Stimulated activated CD8-positive, alpha-beta memory T cell treated with anti-CD3 and anti-CD28 coated beads, Interleukin-7, amount 100 ng/mL, for 4 hours (primary cell): ENCODE data around the gene HHATL.

ENCODE experiments used
- DNase-seq, 2 donors: peaks; one replicate each; pipeline ENCODE4 v3.0.0-alpha.2; 2020; ENCODE audit warnings: low read depth in 2 of 2

HHATL gene

DNA sequence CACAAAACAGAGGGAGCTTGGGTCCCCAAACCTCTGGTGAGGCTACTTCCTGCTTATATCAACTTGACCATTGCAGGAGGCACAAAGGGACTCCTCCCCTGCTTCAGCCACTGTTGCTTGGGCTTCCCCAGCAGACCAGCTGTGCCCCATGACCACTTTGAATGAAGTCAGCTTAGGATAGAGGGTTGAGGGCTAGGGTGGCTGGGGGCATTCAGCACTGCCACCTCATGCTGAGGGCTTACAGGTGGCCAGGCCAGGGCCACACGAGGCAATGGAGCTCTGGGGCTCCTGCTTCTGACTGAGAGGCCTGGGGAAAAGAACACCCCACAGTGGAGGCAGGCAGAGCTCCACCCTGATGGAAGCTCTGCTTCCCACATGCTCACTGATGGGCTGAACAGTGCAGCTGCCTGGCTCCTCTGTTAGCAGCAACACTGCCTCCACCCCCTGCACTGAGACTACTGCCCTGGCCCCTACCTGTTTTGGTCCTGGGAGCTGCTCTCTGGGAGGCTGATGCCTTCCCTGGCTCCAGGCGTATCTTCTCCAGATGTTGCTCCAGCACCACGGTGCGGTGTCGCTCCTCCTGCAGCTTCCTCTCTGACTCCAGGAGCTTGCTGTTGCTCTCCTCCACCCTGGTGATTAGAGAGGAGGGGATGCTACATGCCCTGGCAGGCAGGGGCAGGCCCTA is 10.2 kb upstream of the HHATL start:
- no peak for DNase-seq

DNA sequence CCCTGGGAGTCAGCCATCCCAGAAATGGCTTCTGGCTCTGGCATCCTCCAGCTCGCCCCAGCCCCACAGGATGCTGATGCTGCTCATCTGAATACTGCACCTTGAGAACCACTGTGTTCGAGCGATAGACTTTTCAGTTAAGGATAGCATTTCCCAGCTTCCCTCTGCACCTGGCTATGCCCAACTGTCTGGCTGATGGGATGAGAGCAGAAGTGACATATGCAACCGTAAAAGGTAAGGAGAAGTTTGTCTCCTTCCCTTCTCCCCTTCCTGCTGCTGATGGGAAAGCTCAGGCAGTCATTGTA is 9.7 kb upstream of the HHATL start:
- no peak for DNase-seq

DNA sequence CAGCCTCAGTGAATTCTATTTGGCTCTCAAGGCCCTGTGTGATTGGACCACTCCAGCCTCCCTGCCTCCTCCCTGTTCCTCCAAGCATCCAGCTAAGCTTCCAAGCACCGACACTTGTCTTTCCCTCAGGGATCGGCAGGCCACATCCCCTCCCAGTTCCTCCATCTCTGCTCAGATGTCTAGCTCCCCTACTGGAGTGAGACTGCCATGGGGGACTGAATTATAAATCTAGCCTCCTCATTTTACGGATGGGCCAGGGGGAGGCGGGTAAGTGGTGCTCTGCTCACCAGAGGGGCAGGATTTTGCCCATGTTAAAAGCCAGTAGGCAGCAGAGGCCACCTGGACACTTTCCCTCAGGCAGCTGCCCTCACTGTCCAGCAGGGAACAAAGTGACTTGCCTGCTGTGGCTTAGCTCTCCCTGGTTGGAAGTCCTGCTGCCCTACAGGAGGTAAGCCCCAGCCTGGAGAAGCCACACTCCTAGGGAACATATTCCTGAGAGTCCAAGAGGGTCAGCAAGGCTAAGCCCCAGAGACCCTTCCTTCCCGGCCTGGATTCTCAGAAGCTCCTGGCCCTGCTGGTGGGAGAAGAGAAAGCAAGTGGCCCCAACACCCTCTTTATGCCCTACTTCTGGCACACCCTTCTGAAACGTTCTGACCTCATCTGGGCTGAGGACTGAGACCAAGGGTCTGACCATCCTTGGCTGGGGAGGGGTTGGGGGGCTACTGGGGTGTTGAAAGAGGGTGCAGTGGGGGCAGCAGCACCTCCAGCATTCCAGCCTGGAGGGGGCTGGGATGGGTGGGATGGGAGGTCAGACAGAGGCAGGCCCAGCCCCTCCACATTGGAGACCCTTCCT is 9.1 kb upstream of the HHATL start:
- no peak for DNase-seq

DNA sequence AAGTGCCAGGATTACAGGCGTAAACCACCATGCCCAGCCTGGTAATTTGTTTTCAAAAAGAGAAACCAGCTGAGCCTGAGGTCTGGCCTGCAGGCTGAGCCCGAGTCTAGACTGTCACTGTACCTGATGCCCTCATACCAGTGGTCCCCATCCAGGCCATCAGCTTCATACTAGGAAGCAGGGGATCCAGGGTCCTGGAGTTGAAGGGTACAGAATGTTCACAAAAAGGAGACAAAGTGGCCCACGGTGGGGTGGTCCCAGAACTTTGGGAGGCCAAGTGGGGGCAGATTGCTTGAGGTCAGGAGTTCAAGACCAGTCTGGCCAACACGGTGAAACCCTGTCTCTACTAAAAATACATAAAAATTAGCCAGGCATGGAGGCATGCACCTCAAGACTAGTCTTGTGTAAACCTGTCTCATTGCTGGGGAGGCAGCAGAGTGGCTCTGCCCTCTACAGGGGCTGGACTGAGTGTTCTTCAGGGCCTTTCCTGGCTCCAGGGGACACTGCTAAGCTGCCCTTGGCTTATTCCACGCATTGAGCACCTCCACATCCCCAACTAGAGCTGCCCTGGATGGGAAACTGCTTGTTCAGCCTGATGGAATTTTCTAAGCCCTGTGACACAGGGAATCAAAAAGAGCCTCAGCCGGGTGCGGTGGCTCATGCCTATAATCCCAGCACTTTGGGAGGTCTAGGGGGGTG is 7.9 kb upstream of the HHATL start:
- no peak for DNase-seq

DNA sequence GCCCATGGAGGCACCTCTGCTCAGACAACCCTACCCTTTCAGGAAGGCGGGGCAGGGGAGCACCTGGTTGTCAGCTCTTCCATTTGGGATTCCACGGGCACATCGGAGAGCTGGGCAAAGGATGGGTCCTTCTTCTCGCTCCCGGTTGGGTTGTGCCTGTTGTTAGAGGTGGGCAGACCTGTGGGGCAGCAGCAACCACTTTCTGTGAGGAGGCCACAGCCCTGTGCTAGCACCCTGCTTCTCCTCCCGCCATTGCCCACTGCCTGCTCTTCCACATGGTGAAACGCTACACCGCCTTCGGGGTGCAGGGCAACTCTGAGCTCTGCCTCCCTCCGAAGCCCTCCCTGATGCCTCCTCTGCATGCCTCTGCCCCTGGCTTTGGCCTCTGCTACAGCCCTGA is 7.0 kb upstream of the HHATL start:
- DNase-seq, result no peak

DNA sequence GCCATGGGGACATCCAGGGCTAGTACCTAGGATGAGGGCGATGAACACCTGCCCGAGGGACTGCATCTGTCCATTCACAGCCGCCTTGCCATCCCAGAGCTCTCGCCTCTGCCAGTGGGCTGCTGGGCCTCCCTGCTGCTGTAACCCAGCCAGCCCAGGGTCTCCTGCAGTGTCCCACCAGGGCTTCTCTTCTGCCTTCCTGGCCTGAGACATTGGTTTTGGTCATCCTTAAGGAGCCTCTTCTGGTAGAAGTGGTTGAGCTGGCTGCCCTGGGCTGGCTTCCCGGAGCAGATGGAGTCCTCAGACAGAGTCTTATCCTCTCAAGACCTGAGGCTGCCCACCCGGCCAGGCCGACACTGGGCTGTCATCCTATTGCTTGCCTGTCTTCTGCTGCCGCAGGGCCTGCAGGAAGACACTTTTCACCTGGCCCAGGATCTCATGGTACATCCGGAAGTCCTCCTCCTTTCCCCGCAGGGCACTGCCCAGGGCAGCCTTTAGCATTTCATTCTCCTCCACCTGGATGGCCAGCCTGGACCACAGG is 6.1 kb upstream of the HHATL start:
- DNase-seq, result no peak

DNA sequence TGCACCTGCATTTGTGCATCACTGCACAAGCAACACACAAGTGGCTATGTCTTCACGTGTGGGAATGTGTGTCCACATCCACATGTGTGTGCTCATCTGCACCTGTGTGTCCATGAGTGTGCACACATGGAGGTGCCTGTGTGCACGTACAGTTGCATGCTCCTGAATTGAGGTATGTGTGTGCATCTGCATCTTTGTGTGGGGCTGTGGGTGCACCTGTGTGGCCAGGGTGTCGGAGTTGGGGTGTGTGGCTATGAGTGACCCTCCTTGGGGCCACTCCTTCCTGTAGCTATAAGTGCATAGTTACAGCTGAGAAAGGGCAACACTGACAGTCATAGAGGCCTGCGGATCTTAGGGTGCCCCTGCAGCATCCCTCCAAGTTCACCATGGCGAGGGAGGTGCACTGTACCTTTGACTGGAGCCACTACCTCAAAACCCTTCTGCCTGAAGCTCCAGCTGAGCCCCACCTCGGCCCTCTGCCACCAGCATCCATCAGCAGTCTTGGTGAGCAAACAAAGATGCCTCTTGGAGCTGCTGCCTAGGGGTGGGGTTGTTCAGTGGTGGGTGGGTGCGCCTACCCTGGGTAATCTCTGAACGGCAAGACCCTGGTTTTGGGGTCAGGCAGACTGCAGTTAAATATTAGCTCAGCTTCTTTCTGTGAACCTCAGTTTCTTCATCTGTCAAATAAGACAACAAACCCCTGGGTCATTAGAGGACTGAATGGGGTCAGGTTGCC is 5.2 kb upstream of the HHATL start:
- DNase-seq, result no peak

DNA sequence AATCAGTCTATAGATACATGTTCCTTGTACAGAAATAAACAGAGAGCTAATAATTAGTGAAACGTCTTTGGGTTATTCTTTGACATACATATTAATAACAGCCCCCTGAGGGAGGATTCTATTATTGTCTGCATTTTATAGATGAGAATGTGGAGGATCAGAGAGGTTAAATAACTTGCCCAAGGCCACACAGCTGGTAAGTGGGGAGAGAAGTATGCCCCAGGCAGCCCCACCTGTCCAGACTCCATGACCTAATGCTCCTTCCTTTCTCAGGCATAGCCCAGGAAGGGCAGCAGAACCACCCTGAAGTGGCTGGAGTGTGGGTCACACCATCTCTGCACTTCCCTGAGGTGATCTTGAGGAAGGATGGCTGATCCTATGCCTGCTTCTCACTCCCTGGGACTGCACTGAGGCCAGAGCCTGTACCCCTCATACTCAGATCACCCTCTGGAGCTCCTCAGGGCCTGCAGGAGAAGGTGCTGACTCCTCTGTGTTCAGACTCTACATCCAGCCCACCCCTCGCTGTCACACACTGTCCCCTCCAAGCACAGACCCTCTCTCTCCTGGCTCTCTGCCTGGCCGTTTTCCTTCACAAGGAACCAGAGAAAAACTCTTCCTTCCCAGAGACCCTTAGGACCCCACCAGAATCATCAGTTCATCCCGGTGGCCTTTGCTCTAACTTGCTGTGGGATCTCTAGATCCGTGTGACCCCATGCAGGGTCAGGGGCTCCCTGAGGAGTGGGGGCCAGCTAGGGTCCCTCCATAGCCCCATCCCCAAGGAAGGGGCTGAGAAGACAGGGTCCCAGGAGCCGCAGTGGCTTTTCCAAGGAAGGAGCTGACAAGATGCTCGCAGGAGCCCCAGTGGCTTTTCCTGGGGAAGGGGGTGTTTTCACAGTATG is 4.4 kb upstream of the HHATL start:
- no peak for DNase-seq

DNA sequence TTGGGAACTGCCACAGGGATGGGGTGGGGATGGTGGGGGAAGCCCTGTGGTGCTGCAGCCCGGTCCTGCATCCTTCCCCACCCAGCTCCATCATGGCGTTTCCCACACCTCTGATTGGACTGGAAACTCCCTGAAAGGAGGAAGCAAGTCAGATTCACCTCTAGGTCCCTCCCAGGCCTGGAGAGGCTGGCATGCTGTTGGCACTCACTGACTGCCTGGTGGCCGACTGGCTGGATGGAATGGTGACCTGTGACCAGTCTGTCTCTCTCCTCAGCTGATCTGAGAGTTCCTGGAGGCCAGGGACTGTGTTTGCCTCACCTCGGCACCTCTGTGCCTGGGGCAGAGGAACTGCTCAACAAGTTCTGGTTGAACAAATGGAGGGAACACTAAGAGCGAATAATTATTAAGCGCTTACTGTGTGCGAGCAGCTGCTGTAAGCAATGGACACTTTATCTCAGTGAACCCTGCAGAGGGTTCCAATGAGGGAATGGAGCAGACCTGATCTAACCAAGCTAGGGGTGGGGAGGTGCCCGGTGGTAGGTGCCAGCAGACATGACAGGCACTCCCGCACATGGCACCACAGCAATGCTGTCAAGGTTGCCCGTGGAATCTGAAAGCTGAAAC is 3.5 kb upstream of the HHATL start:
- DNase-seq, result no peak

DNA sequence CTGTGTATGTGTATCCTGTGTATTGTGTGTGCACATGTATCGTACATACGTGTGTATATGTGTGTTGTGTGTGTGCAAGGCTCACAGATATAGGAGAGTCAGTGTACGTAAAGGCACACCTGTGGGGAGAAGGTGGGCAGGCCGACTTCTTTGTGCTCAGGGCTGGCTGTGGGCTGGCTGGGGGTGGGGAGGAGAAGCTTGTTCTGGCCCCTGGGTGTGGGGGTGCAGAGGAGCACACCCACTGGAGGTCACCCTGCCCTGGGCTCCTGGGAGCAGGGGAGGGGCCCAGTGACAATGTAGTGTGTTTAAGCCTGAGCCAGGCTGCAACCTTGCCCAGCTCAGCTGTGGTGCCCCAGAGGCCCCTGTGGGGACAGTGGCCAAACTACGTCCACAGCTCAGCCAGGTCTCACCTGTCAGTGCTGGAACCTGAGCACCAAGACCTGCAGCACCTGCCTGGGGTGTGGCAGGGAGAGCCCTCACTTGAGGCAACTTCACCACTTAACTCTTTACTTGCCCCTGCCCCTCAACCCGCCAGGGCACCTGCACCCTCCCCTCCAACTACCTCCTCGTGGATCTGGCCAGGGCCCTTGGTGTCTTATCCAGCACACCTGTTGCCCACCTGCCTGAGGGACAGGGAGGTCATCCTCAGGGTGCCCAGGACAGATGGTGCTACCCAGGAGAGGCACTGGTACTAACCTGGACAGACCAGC is 2.6 kb upstream of the HHATL start:
- no peak for DNase-seq

DNA sequence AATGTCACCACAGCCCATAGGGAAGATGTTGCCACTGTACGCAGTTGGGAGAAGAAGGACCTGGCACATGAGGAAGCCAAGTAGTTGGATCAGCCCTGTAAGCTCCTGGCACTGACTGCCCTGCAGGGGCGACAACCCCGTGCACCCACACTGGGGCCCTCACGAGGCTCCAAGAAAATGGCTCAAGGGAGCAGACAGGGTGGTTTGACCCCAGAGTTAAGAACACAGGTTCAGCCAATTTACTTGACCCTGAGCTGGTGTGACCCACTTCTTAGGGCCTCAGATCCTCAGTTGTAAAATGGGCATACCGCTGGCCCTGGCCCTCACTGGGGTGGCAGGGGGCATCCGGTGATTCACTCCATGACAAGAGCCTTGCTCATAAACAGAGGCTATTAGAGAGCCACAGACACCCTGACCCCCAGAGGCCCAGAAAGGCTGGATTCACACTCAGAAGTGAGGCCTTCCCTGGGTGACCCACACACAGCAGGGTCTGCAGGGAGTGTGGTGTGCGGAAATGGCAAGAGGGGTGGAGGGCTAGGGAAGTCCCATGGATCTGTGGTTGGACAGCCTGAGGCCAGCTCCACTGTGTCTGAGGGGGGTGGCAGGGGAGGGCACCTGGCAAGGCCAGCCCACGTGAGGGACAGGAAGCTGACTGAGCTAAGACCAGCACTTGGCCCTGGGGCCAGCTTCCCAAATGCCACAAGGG is 1.7 kb upstream of the HHATL start:
- no peak for DNase-seq

DNA sequence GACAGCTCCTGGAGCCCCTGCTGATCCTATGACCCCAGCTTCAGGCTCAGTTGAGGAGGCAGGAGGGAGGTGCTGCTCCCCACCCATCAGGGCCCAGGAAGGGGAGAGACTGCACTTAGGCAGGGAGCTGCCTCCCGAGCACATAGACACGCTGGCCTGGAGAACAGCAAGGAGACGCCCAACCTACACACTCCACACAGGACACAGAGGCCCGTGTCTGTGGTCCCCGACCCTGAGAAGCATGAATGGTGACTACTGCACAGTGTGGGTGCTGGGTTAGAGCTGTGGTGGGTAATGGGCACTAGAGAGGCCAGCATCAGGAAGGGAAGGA is 1.1 kb upstream of the HHATL start:
- no peak for DNase-seq

DNA sequence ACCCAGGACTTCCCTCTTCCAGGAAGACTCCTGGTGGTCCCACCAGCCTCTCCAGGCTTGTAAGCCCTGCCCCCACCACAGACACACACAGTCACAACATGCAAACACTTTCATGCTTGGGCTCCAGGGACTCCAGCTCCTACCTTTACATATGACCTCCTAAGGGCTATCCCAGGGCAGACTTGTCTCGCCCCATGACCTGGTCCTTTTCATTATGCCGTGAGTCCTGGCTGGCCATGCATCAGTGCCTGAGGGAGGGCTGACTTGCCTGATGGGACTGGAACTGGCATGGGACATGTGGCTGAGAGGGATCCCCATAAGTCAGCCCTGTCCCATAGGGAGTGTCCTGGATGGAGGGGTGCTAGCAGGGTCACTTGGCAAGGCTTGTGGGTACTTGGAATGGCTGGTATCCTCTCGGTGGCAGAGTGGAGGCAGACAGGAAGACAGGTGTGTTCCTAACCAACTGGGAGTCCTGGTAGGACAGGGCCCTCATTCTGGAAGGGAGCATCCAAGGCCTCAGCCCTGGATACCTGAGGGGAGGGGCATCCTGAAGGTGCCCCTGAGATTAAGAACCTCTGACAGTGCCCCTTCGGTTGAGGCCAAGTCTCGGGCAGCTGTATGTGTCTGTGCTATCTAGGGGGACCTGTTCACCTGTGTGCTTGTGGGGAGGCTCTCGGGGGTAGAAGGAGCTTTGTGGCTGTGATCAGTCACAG is 540 bp upstream of the HHATL start:
- no peak for DNase-seq

DNA sequence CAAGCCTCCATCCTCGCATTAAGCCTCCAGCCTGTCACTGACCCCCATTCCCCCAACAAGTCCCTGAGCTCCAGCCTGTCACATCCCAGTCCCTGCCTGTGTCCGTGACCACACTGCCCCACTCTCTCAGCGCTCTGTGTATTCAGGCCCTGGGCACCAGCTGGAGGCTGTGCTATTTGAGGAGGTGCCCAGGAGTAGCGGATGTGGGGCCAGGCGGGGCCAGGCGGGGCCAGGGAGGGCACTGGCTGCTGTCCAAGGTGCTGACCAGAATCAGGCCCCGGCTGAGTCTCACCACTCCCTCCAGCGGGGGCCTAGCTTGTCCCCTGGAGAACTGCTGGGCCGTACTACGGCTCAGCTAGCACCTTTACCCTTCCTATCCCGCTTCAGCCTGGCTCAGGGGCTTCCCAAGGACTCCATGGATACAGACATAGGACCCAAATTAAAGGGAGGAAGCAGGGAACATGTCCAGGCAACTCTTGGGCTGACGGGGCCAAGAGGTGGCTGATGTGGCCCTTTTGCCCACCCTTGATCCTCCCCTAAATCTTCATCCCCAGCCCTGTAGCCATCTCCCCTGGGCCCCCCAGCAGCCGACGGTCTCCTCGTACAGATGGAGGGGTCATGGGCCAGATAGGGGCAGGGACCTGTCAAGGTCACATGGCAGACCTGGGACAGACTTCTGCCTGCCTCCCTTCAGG is 1.1 kb downstream of the HHATL start:
- DNase-seq, result peak; percentile 1 to 14

DNA sequence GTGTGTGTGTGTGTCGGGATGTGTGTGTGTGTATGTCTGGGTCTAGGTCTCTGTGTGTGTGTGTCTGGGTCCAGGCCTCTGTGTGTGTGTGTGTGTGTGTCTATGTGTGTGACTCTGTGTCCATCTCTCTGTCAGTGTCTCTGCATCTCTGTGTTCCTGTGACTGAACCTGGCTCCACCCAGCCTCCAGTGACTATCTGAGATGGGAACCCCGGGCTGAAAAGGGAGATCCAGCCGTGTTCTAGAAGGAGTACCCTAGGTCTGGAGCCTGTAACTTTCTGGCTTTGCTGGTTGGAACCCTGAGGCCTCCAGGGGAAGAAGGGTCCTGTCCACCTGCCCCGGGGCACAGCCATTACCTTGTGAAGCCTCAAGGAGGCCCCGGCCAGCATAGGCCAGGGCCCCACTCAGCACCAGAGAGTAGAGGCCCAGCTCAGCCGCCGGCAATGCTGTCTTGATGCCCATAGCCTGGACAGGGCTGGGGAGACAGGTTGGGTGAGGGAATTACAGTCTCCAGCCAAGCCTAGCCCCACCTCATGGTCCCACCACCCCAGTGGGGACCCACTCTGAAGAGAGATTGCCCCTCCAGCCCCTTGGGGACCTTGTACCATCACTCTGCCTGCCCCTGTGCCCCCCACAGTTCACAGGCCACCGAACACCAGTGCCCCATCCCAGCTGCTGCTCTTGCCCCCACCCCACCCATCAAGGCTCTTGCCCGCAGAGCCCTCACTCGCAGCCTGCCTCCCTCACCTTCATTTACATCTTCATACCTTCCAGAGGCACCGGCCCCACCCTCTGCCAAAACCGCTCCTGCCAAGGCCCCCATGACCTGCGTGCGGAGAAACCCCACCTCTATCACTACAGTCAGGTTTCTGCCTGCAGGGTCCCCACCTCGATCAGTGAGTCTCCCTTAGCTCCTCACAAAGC is 2.0 kb downstream of the HHATL start:
- DNase-seq, result no peak

DNA sequence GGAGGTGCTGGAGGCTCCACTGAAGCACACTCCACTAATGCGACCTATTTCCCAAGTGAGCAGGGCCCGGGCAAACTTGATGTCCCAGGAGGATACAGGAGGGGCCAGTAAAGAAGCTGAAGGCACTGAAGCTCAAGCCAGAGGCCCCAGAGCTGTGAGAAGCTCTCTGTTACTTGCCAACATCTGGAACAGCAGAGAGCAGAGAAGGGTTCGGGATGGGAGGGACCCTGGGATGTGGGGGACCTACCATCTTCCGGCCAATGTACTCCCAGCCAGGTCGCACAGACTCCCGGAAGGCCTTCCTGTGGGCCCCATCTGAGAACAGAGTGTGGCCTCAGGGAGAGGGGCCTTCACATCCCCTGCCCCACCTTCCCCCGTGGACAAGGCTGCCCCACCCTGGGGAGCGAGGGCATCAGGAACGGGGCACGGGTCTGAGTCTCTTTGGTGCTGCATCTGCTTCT is 3.1 kb downstream of the HHATL start:
- no peak for DNase-seq

DNA sequence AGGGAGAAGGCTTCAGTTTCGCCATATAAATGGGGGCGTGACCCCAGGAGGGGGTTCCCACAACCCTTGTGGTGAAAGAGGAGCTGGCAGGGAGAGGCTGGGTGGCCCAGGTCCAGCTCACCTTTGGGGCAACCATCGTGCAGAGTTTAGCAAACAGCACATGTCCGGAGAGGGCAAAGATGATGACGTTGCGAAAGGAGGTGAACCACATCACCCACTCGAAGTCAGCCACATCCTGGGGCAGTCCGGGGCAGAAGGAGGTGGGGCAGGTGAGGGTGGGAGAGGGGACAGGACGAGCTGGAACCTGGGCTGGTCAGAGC is 3.7 kb downstream of the HHATL start:
- no peak for DNase-seq
